HEK293 (cell line): ENCODE data around the gene HIRA.

ENCODE experiments used
- CTCF ChIA-PET: fragments of 350-600 bp; formaldehyde crosslinking; extraction: SDS; loops from one replicate; lab custom pipeline; 2021; ENCODE audit warnings: antibody characterized with exemption; lab: Yijun Ruan, JAX
- POLR2A ChIA-PET: fragments of 300-600 bp; formaldehyde crosslinking; extraction: SDS; loops from one replicate; lab custom pipeline; 2020; ENCODE audit warnings: antibody characterized with exemption, inconsistent platforms; lab: Yijun Ruan, JAX
- H3K27ac ChIP-seq: fragments of 200-500 bp; sonication (Bioruptor generic); 2 replicates; pipeline ENCODE4 v1.5.1; 2014; ENCODE audit warnings: low read depth, low read length, control low read depth, inconsistent platforms; ENCODE audit errors: extremely low read depth
- H3K36me3 ChIP-seq, 2 experiments: fragments of 200-500 bp in 1 of 2; sonication (Bioruptor generic) in 1 of 2; 1 replicate in 1 of 2; 2 replicates in 1 of 2; pipeline ENCODE4 v1.5.1; 2014 to 2017; ENCODE audit warnings: inconsistent platforms in 2 of 2, low read length in 2 of 2; ENCODE audit not compliant: control insufficient read depth in 2 of 2, insufficient read depth in 1 of 2
- H3K4me1 ChIP-seq: fragments of 200-500 bp; sonication (Bioruptor generic); 2 replicates; pipeline ENCODE4 v1.5.1; 2014; ENCODE audit warnings: mild to moderate bottlenecking, low read length, inconsistent platforms; ENCODE audit not compliant: control insufficient read depth, insufficient read depth
- H3K4me3 ChIP-seq: 2 replicates; pipeline ENCODE4 v1.5.1; 2011; ENCODE audit warnings: low read depth, mild to moderate bottlenecking, control low read depth, low read length, moderate library complexity
- H3K9me3 ChIP-seq: fragments of 200-500 bp; sonication (Bioruptor generic); 2 replicates; pipeline ENCODE4 v1.5.1; 2014; ENCODE audit warnings: low read depth, low read length, inconsistent platforms; ENCODE audit not compliant: control insufficient read depth, insufficient read depth
- BCL11B ChIP-seq: fragments of 450-650 bp; formaldehyde crosslinking; IDR thresholded peaks from 2 replicates; pipeline ENCODE4 v1.5.1; 2016; ENCODE audit warnings: low read depth, missing biosample characterization, missing genetic modification characterization
- OSR2 ChIP-seq: fragments of 450-650 bp; formaldehyde crosslinking; IDR thresholded peaks from 2 replicates; pipeline ENCODE4 v1.5.1; 2016; ENCODE audit warnings: missing biosample characterization, missing genetic modification characterization
- PBX3 ChIP-seq: sonication (generic); formaldehyde crosslinking; IDR thresholded peaks from 2 replicates; pipeline ENCODE4 v1.8.1; 2022; ENCODE audit warnings: mild to moderate bottlenecking, moderate library complexity, missing genetic modification reagents
- ZFP3 ChIP-seq: fragments of 450-650 bp; formaldehyde crosslinking; IDR thresholded peaks from 2 replicates; pipeline ENCODE4 v1.5.1; 2016; ENCODE audit warnings: low read depth, missing biosample characterization, missing genetic modification characterization
- ZNF132 ChIP-seq: fragments of 450-650 bp; formaldehyde crosslinking; IDR thresholded peaks from 2 replicates; pipeline ENCODE4 v1.5.1; 2017; ENCODE audit warnings: missing biosample characterization, missing genetic modification characterization, borderline replicate concordance
- ZNF148 ChIP-seq: fragments of 450-650 bp; formaldehyde crosslinking; IDR thresholded peaks from 2 replicates; pipeline ENCODE4 v1.5.0; 2017; ENCODE audit warnings: missing biosample characterization, missing genetic modification characterization, borderline replicate concordance
- ZNF18 ChIP-seq: fragments of 450-650 bp; formaldehyde crosslinking; IDR thresholded peaks from 2 replicates; pipeline ENCODE4 v1.5.1; 2016; ENCODE audit warnings: missing biosample characterization, missing genetic modification characterization
- ZNF280C ChIP-seq: fragments of 450-650 bp; formaldehyde crosslinking; IDR thresholded peaks from 2 replicates; pipeline ENCODE4 v1.5.1; 2016; ENCODE audit warnings: missing biosample characterization, missing genetic modification characterization
- ZNF280D ChIP-seq: fragments of 450-650 bp; formaldehyde crosslinking; IDR thresholded peaks from 2 replicates; pipeline ENCODE4 v1.5.1; 2016; ENCODE audit warnings: missing biosample characterization, missing genetic modification characterization
- ZNF362 ChIP-seq: fragments of 450-650 bp; formaldehyde crosslinking; IDR thresholded peaks from 2 replicates; pipeline ENCODE4 v1.5.1; 2016; ENCODE audit warnings: missing biosample characterization, missing genetic modification characterization
- ZNF416 ChIP-seq: fragments of 450-650 bp; formaldehyde crosslinking; IDR thresholded peaks from 2 replicates; pipeline ENCODE4 v1.5.1; 2016; ENCODE audit warnings: missing biosample characterization, missing genetic modification characterization
- ZNF513 ChIP-seq: fragments of 450-650 bp; IDR thresholded peaks from 2 replicates; pipeline ENCODE4 v1.5.1; 2018; ENCODE audit warnings: missing biosample characterization, missing genetic modification characterization
- ZNF544 ChIP-seq: fragments of 450-650 bp; formaldehyde crosslinking; IDR thresholded peaks from 2 replicates; pipeline ENCODE4 v1.5.0; 2017; ENCODE audit warnings: missing biosample characterization, missing genetic modification characterization
- ZNF560 ChIP-seq: fragments of 450-650 bp; formaldehyde crosslinking; IDR thresholded peaks from 2 replicates; pipeline ENCODE4 v1.5.1; 2017; ENCODE audit warnings: missing biosample characterization, missing genetic modification characterization, borderline replicate concordance
- ZSCAN4 ChIP-seq: fragments of 450-650 bp; formaldehyde crosslinking; IDR thresholded peaks from 2 replicates; pipeline ENCODE4 v1.5.1; 2017; ENCODE audit warnings: missing biosample characterization, missing genetic modification characterization

The HIRA gene

GRCh38 chr22:19350947-19351346 lies 80.6 kb downstream of the HIRA start:
- Histone ChIP-seq H3K4me1 (no peaks in the 10 kb centered on the region), H3K36me3 (peaks cover 0 to 91% of the 10 kb centered on the region in 2 experiments; a peak in 2 of 3 replicates), H3K27ac (no peak overlapping the region), H3K4me3 (no peak overlapping the region), H3K9me3 (no peaks in the 10 kb centered on the region)
- no peak for TF ChIP-seq ZNF544 (tag by site-specific recombination)
- TF ChIP-seq ZNF560 (tag by site-specific recombination): no peak
- TF ChIP-seq ZSCAN4: no peak
- no peak for TF ChIP-seq ZNF362 (tag by site-specific recombination)
- no peak for TF ChIP-seq ZNF280C
- no peak for TF ChIP-seq ZNF132 (tag by site-specific recombination)
- no peak for TF ChIP-seq ZNF513
- no peak for TF ChIP-seq ZNF416
- TF ChIP-seq OSR2: no peak
- no peak for TF ChIP-seq ZNF280D (tag by site-specific recombination)
- TF ChIP-seq PBX3 (CRISPR knock-in tag): no peak
- no peak for TF ChIP-seq BCL11B (tag by site-specific recombination)
- POLR2A ChIA-PET: no interaction called here
- CTCF ChIA-PET: interaction anchor here (0.6 kb wide), 1 partner anchor 66 kb away, joined by 3 read pairs; no protein-coding TSS in a partner anchor

- H3K36me3 ChIP-seq: peaks cover 0 to 91% of the 10 kb centered on the region in 2 experiments; a peak in 2 of 3 replicates
- ChIA-PET CTCF (interaction anchor here (0.6 kb wide), 1 partner anchor 65 kb away, joined by 3 read pairs; no protein-coding TSS in a partner anchor), POLR2A (no interaction called here)
- H3K9me3 ChIP-seq: no peaks in the 10 kb centered on the region
- TF ChIP-seq ZNF18 (no peak), ZNF148 (tag by site-specific recombination) (no peak), ZFP3 (no peak), ZNF280D (tag by site-specific recombination) (no peak)
- H3K4me3 ChIP-seq: no peak overlapping the region
- H3K4me1 ChIP-seq: no peaks in the 10 kb centered on the region
- no peak overlapping the region for H3K27ac ChIP-seq
These were observed 81.1 kb downstream of the HIRA start for GRCh38 chr22:19350476-19350859.
